Stomach (tissue), 4 donors: Measurements from ENCODE around the gene RNF39.

Source experiments
- CTCF ChIP-seq, 7 experiments: fragments of 450-650 bp in 4 of 7; fragments of 200-600 bp in 3 of 7; sonication (generic) in 3 of 7; IDR thresholded peaks; one replicate each; pipeline ENCODE4 v1.5.1; 2016 to 2019; ENCODE audit warnings: antibody characterized with exemption in 7 of 7, control low read depth in 2 of 7, mild to moderate bottlenecking in 1 of 7
- EP300 ChIP-seq: sonication (generic); formaldehyde crosslinking; IDR thresholded peaks from one replicate; pipeline ENCODE4 v1.6.1; 2017; ENCODE audit warnings: antibody characterized with exemption
- POLR2A ChIP-seq, 4 donors: fragments of 450-650 bp; IDR thresholded peaks; one replicate each; pipeline ENCODE4 v1.6.1; 2016; ENCODE audit warnings: antibody characterized with exemption in 4 of 4, control low read depth in 2 of 4, mild to moderate bottlenecking in 1 of 4, moderate library complexity in 1 of 4
- POLR2AphosphoS5 ChIP-seq, 3 donors: sonication (generic); formaldehyde crosslinking; IDR thresholded peaks; one replicate each; pipeline ENCODE4 v1.6.1; 2016; ENCODE audit warnings: antibody characterized with exemption in 3 of 3

GRCh38 chr6:30044630-30045029 is 30.9 kb downstream of the RNF39 start:
- TF ChIP-seq CTCF (IDR thresholded peaks at IDR 0.05) (no peak), POLR2AphosphoS5 (IDR thresholded peaks at IDR 0.05) (no peak), EP300 (no peak), POLR2A (IDR thresholded peaks at IDR 0.05) (no peak)
